GM21526 (cell line): ENCODE data around the gene RHEB.

Experiments
- ATAC-seq: cut with Tn5 transposase; IDR thresholded peaks from one replicate; pipeline ENCODE4 v1.9.1; 2021; ENCODE audit warnings: moderate library complexity; ENCODE audit not compliant: unreplicated experiment, low FRiP score

Gene RHEB

GRCh38 chr7:151452680-151453325, 66.9 kb downstream of the RHEB start:
- no peak for ATAC-seq

- ATAC-seq = no peak
Observed at GRCh38 chr7:151451626-151452571, 67.8 kb downstream of the RHEB start.

- ATAC-seq = no peak
Observed at GRCh38 chr7:151451156-151451555, 68.5 kb downstream of the RHEB start.

- no peak for ATAC-seq
Observed at GRCh38 chr7:151449990-151450389, 69.7 kb downstream of the RHEB start.

GRCh38 chr7:151448261-151449252, 71.1 kb downstream of the RHEB start:
- ATAC-seq = no peak

- no peak for ATAC-seq
Observed at GRCh38 chr7:151447901-151448260, 71.8 kb downstream of the RHEB start.

GRCh38 chr7:151447312-151447711, 72.4 kb downstream of the RHEB start:
- ATAC-seq = no peak

GRCh38 chr7:151446412-151446811, 73.3 kb downstream of the RHEB start:
- ATAC-seq = no peak

- no peak for ATAC-seq
Observed at GRCh38 chr7:151444632-151445031, 75.1 kb downstream of the RHEB start.

- no peak for ATAC-seq
Observed at GRCh38 chr7:151442776-151443496, 76.8 kb downstream of the RHEB start.

- no peak for ATAC-seq
Observed at GRCh38 chr7:151440799-151441445, 78.8 kb downstream of the RHEB start.

GRCh38 chr7:151439855-151440798, 79.6 kb downstream of the RHEB start, which contains the start of gene CRYGN:
Gene CRYGN, minus strand, starts transcription at chr7:151440141. Its CDS starts 224 bp downstream, at chr7:151439917.
- ATAC-seq = no peak

GRCh38 chr7:151438864-151439601, 80.7 kb downstream of the RHEB start:
- no peak for ATAC-seq

- ATAC-seq = no peak
Observed at GRCh38 chr7:151437866-151438516, 81.7 kb downstream of the RHEB start.

GRCh38 chr7:151437159-151437553, 82.5 kb downstream of the RHEB start:
- no peak for ATAC-seq

- no peak for ATAC-seq
Observed at GRCh38 chr7:151436446-151437158, 83.1 kb downstream of the RHEB start.

- ATAC-seq = no peak
Observed at GRCh38 chr7:151435971-151436370, 83.7 kb downstream of the RHEB start.
